COLO829 (cell line): ENCODE data around the gene NT5C.
"Not testable (repeated sequence)": the region's sequence is repeated elsewhere in the genome, so short reads cannot be mapped to it uniquely, and the experiment has no call there.

Source experiments
- DNase-seq: peaks from one replicate; pipeline ENCODE4 v3.0.0; 2012; ENCODE audit warnings: low spot score

Gene NT5C

DNA sequence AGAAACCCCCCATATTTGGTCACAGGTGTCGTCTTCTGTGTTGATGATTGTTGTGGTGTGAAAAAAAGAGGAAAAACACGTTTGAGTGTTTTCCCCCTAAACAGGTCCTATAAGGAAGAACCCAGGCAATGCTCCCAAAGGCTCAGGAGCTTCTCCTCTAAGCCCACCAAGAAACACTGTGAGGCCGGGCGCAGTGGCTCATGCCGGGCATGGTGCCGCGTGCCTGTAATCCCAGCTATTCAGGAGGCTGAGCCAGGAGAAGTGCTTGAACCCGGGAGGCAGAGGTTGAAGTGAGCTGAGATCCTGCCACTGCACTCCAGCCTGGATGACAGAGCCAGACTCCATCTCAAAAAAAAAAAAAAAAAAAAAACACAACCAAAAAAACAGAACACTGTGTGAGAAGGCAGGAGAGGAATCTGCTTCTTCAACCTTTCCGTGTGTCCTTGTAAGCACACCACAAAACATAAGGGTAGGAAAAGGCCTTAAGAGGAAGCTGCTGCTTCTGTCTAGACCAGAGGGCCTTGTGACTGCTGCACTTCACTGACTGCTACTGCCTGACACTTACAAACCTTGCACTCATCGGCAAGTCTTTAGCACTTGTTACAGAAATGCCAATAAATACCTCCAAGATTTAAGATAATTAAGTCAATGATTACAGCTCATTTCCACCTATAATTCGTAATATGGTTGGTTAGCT lies 13.4 kb upstream of the NT5C start:
- DNase-seq: no peak

DNA sequence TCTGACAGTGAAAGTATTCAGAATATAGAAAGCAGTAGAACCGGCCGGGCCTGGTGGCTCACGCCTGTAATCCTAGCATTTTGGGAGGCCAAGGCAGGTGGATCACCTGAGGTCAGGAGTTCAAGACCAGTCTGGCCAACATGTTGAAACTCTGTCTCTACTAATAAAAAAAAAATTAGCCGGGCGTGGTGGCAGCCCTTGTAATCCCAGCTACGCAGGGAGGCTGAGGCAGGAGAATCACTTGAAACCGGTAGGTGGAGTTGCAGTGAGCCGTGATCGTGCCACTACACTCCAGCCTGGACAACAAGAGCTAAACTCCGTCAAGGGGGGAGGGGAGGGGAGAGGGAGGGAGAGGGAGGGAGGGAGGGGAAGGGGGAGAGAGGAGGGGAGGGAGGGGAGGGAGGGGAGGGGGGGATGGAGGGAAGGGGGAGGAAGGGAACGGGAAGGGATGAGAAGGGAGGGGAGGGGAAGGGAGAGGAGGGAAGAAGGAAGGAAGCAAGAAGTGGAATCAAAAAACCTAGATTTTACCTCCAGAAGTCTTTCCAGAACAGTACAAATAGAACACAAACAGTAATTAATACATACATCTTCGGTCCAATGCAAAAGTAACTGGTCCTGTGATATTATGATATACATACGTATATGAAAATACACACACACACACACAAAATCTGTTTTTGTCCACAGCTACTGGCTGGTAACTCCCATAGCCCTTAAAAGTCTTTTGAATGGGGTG lies 10.9 kb upstream of the NT5C start:
- DNase-seq: no peak

DNA sequence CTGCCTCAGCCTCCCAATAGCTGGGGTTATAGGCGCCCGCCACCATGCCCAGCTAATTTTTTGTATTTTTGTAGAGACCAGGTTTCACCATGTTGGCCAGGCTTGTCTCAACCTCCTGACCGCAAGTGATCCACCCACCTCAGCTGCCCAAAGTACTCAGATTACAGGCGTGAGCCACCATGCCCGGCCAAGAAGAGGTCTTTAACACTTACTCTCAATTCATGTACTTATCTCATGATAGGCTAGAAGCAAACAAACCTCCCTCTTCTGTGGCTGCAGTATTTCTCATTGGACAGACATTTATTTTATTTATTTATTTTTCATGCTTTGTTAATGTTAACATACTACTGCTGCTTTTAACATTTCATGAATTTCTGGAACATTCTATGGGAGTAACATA lies 7.0 kb upstream of the NT5C start:
- DNase-seq: no peak

DNA sequence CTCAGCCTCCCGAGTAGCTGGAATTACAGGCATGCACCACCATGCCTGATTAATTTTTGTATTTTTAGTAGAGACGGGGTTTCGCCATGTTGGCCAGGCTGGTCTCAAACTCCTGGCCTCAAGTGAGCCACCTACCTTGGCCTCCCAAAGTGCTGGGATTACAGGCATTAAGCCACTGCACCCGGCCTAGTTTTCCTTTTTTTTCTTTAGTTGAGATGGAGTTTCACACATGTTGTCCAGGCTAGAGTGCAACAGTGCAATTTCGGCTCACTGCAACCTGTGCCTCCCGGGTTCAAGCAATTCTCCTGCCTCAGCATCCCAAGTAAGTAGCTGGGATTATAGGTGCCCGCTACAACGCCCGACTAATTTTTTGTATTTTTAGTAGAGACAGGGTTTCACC lies 6.2 kb upstream of the NT5C start:
- DNase-seq: not testable (repeated sequence)

DNA sequence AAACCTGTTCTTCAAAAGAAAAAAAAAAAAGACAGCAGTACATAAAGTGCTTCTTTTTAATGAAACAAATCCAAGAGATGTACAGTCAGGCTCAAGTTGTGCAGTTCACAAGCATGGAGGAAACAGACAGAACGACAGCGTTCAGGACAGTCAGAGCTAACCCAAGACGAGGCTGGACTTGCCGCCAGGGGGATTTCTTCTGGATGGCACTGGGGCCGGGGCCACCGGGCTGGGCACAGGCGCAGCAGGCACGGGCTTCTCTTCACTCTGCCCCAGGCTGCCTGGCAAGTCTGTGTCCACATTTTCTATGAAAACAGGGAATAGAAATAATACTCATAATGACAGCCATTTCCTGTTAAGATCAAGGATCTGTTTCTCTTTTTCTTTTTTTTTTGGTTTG lies 4.4 kb upstream of the NT5C start:
- DNase-seq: no peak

DNA sequence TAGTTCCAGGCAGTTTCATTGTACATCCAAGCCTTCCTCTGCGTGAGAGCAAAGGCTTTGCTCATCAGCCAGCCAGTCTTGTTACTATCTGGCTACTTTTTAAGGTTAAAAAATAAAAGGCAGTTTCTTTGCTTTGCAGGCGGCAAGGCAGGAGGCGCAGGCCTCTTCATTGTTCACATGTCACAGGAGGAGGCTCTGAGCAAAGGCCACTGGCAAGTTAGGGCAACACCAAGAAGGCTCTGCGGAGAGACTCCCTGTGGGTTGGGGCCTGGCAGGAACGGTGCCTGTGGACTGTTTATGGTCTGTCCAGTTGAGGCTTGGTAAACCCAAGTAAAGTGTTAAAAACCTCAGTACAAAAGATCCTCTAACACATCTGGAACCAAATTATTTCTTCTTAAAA lies 3.9 kb upstream of the NT5C start:
- DNase-seq: no peak

DNA sequence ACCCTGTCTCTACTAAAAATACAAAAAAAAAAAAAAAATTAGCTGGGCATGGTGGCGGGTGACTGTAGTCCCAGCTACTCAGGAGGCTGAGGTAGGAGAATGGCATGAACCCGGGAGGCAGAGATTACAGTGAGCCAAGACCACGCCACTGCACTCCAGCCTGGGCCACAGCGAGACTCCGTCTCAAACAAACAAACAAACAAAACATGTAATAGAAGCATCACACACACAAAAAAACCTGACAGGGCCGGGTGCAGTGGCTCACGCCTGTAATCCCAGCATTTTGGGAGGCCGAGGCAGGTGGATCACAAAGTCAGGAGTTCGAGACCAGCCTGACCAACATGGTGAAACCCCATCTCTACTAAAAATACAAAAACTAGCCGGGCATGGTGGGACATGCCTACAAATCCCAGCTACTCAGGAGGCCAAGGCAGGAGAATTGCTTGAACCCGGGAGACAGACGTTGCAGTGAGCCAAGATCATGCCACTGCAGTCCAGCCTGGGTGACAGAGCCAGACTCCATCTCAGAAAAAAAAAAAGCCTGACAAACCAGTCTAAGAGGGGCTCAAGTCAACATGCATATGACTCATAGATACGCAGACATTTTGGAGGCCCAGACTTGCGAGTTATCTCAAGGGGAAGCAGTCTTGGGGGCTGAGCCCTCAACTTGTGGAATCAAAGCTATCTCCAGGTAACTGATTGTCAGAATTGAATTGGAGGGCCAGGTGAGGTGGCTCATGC lies 2.2 kb upstream of the NT5C start:
- not testable (repeated sequence) for DNase-seq

DNA sequence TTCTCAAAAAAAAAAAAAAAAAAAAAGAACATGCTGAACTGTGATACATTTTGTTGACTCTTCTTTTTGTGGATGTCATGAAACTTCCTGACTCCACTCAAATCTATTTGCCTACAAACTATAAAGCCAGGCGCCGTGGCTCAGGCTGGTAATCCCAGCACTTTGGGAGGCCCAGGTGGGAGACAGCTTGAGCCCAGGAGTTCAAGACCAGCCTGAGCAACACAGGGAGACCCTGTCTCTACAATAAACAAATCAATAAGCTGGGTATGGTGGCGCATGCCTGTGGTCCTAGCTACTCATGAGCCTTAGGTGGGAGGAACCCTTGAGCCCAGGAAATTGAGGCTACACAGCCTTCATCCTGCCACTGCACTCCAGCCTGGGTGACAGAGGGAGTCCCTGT lies 1.5 kb upstream of the NT5C start:
- no peak for DNase-seq

DNA sequence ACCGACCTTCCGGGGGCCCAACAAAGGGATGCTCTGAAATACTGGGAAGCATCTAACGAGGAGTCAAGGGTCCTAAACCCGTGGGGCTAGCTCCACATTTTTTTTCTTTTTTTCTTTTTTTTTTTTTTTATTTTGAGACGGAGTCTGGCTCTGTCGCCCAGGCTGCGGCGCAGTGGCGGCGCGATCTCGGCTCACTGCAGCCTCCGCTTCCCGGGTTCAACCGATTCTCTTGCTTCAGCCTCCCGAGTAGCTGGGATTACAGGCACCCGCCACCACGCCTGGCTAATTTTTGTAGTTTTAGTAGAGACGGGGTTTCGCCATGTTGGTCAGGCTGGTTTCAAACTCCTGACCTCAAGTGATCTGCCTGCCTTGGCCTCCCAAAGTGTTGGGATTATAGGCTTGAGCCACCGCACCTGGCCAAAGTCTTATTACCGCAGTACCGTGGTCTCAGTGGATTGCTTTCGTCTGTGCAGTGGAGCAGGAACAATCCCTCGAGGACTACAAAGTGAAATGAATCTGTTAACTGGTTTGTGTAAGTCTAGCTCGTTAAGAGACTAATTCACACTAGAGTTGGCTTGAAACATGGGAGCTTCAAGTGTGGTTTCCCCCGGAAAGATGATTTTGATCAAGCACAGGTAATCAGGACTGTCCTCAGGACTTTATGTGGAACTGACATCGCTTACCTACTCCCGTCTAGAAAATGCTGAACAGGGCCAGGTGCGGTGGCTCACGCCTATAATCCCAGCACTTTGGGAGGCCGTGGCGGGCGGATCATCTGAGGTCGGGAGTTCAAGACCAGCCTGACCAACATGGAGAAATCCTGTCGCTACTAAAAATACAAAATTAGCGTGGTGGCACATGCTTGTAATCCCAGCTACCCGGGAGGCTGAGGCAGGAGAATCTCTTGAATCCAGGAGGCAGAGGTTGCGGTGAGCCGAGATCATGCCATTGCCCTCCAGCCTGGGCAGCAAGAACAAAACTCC lies 767 bp upstream of the NT5C start:
- DNase-seq: not testable (repeated sequence)

DNA sequence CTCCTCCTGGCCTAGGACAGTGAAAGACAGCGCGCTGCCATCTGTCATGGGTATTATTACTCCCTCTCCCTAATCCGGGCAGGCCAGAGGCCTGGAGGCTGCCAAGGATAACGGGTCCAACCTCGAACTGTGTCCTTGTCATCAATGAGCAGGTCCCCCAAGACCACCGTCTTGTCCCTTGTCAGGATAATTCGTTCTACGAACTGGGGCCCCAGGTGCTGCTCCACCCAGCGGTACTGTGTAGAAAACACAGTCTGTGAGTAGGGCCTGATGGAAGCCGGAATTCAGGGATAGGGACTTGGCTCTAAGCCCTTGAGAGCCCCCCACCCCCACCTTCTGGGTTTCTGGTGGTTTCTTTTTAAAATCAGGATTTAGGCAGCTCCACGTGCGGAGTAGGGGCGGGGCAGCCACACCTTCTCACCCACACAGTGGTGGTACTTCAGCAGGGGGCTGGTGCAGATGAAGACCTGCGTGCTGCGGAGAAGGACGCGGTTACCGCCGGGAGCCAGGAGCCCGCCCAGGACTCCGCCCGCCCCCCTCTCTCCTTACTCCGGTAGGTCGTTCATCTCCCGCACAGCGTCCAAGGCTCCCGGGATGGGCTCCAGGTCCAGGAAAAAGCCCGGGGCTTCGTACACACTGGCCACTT lies 787 bp downstream of the NT5C start:
- DNase-seq: no peak

DNA sequence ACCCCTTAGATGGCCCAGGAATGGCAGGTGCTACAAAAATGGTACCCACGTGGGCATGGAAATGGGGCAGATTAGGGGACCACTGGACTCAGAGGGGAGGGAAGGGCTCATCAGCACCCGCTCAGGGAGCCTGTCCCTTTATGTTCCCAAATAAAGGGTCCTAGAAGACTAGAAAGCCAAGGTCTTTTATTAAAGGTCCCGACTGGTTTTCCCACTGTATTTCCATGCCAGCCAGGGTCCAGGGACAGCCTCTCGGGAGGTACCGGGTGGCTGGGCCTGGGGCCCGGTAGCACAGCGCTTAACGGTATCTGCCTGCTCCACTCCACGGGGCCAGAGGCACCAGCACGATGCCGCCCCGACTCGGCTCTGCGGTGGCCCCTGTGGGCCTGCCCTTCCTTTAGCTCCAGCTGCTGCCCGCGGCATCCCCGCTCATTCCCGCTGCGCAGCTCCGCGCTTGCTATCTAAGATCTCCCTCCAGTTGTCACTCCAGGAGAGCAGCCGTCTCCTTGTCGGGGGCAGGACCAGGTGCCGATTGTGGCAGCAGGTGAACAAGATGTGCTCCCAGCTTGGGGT lies 1.4 kb downstream of the NT5C start:
- DNase-seq: no peak

DNA sequence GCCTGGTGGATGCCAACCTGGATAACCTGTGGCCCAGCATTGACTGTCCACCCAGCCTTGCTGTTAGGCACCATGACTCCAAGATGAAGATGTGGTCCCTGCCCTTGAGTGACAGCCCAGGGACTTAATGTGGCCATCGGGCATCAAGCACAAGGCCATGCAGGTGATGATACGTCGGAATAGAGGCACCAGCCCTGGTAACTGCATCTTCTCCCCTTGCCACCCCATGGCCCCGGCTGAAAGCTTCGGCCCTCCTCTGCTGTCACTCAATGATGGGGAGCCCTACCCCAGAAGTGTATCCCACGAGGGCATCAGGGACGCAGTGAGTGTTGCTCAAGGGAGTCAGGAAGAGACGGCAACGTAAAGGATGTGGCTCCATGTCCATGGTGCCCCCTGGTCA lies 2.0 kb downstream of the NT5C start:
- DNase-seq: no peak

DNA sequence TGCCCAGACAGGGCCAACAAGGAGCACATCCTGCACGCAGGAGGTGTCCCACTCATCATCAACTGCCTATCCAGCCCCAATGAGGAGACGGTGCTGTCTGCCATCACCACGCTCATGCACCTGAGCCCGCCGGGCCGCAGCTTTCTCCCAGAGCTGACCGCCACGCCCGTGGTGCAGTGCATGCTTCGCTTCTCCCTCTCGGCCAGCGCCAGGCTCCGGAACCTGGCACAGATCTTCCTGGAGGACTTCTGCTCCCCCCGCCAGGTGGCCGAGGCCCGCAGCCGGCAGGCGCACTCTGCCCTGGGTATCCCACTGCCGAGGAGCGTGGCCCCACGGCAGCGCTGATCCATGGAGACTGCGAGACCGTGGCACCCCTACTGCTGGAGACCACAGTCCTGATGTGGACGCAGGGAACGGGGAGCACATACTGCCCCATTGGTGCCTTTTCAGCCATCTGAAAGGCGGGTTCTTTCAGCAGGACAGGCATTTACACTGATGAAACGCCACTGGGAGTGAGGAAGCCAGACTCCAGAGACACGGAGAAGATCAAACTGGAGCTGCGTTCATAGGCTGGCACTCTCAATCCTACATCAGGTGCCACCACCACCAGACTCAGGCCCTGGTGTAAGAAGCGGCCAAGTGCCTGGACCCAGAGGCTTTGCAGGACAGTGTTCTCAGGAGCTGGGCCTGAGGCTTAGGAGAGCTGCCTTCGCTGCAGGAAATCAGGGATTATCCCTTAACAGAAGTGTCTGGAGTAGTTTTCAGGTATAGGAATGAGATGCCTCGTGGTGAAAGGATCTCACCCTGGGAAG lies 2.6 kb downstream of the NT5C start:
- no peak for DNase-seq

DNA sequence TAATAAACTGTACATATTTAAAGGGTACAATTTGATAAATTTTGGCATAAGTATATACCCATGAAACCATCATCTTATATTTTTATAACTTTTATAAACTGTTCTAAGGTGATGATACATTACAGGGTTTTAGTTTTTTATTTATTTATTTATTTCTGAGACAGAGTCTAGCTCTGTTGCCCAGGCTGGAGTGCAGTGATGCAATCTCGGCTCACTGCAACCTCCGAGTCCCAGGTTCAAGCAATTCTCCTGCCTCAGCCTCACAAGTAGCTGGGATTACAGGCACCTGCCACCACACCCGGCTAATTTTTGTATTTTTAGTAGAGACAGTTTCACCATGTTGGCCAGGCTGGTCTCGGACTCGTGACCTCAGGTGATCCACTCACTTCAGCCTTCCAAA lies 3.6 kb downstream of the NT5C start:
- not testable (repeated sequence) for DNase-seq

DNA sequence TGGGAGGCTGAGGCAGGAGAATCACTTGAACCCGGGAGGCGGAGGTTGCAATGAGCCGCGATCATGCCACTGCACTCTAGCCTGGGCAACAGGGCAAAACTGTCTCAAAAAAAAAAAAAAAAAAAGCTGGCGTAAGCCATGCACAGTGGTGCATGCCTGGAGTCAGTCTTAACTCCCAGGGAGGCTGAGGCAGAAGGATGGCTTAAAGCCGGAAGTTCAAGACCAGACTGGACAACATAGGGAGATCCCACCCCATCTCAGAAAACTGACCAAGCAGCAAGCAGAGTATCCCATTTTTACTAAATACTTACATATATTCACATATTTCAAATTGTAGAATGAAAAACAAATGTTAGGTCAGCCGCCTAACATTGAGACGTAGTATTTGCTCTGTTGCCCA lies 4.6 kb downstream of the NT5C start:
- no peak for DNase-seq

DNA sequence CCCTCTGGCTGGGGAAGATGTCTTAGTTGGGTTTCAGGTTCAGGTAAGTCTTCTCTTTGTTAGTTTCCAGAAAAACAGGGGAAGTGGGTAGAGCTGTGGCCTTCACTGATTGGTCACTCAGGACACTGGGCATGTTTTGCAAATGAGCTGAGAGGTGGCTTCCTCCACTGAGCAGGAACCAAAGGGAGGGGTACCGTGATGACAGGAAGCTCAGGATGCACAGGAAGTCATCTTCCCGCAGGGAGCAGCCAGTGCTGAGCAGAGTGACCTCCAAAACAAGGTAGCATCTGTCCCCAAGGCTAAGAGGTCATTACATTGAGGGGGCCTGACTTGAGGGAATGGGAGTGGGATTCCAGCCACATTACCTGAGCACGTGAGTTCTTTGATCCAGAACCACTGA lies 5.6 kb downstream of the NT5C start:
- no peak for DNase-seq

DNA sequence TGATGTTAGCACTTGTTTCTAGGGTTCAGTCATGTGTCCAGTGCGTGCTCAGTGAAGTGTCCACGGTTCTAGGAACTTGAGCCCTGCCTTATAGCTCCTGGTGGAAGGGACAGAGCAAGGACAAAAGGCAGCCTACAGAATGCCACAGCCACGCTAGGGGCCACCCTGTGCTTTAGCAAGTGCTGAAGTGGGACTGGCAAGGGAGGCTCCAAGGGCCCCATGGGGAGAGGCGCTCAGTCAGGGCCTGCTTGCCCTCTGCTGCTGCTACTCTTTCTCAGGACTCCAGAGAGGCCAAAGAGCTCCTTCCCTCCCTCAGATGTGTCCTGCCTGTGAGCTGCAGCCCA lies 6.8 kb downstream of the NT5C start:
- DNase-seq: no peak

DNA sequence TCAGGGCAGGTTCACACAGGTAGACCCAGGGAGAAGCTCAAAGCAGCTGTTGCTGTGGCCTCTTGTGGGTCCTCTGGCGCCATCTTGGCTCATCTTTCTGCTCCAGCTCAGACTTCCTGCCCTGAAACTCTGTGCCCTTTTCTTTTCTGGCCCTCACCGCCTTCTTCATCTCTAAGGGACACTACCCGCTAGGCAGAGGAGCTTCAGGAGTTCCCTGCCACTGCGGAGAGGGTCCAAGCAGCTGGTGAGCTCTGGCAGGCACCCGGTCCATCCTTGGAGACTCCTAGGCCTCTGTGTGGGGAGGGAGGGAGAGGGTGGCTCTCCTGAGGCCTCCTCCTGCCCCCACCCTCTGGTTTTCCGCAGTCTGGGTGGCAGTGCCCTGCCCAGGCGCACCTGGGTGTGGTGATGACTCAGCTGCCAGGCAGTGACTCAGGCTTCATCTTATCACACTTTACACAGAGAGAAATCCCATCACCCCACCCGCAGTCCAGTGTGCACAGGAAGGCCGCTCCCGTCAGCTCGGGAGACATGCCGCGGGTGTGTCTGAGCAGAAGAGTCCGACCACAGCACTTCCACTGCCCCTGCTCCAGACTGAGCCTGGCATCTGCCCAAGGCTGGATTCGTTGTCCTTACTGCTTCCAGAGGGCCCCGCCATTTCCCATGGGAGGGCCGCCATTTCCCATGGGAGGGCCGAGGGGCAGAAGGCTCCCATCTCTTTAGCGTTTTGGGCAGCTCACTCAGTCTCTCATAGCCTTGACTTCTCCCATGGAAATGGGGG lies 7.3 kb downstream of the NT5C start:
- DNase-seq: no peak

DNA sequence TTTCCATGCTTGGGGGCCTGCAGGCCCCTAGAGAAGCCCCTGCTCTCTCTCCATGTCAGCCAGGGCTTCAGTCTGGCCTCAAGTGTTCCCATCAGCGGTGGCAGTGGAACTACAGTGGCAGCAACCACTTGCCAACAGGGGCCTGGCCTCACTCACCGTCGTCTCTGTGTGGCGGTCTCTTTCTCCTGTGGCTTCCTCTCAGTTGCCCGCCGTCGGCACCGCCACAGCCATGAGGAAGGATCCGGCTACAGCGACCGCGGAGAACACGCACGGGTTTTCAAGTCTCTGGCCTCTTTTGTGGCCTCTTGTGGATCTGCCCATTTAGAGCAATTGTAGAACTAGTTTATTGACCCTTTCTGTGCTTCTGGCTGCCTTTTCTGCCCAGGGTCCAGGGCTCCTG lies 13.2 kb downstream of the NT5C start:
- no peak for DNase-seq

DNA sequence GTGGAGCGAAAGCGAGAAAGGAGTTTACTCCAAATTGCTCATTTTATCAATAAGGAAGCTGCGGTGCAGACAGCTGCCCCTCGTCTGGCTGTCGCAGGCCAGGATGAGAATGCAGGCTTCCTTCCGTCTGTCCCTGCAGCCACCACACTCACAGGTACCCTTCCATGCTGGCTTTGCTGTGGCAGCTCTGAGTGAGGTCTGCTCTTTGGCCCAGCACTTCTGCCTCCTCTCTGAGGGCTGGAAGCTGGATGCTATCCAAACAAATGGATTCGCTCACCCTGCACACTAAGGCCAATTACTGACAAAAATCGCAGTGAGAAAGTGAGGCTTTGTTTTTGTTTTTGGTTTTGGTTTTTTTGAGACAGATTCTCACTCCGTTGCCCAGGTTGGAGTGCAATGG lies 14.8 kb downstream of the NT5C start:
- no peak for DNase-seq
